GM10266 (cell line): ENCODE measurements around the gene NSD2.

Experiments used
- DNase-seq: peaks from one replicate; pipeline ENCODE4 v3.0.0; 2012; ENCODE audit errors: extremely low spot score
- CTCF ChIP-seq: IDR thresholded peaks from 2 replicates; pipeline ENCODE4 v1.5.1; 2012; ENCODE audit warnings: mild to moderate bottlenecking, low read depth; ENCODE audit not compliant: control insufficient read depth, insufficient read depth; ENCODE audit errors: missing control alignments

NSD2 gene

GRCh38 chr4:1972414-1972813, 101.2 kb downstream of the NSD2 start:
- DNase-seq = no peak
- no peak for TF ChIP-seq CTCF

GRCh38 chr4:1973218-1973617, 102.0 kb downstream of the NSD2 start:
- no peak for DNase-seq
- TF ChIP-seq CTCF = no peak

GRCh38 chr4:1973661-1974060, 102.5 kb downstream of the NSD2 start:
- no peak for DNase-seq
- no peak for TF ChIP-seq CTCF

- no peak for TF ChIP-seq CTCF
- DNase-seq = no peak
These were observed 103.6 kb downstream of the NSD2 start for GRCh38 chr4:1974840-1975239.

- no peak for DNase-seq
- TF ChIP-seq CTCF = no peak
These were observed 104.2 kb downstream of the NSD2 start for GRCh38 chr4:1975391-1975801.

GRCh38 chr4:1975880-1976279, 104.7 kb downstream of the NSD2 start:
- no peak for TF ChIP-seq CTCF
- no peak for DNase-seq

GRCh38 chr4:1976416-1977352, 105.5 kb downstream of the NSD2 start:
- no peak for TF ChIP-seq CTCF
- DNase-seq = no peak
